HFFc6 (cell line): ENCODE measurements around the gene KRT1. TPM values are rescaled to one million over a fixed set of nuclear protein-coding genes. Genes with fewer than 3 reads are reported as not detected.

Experiments
- DNase-seq: peaks from one replicate; pipeline ENCODE4 v3.0.0-alpha.2; 2018
- H3K27ac Mint-ChIP-seq: 2 replicates; pipeline ENCODE4 v1.8.0; 2020; ENCODE audit warnings: mild to moderate bottlenecking, mixed read lengths
- H3K27me3 Mint-ChIP-seq: 2 replicates; pipeline ENCODE4 v1.8.0; 2021; ENCODE audit warnings: mild to moderate bottlenecking, moderate library complexity, mixed read lengths; ENCODE audit not compliant: insufficient read depth
- H3K36me3 Mint-ChIP-seq: 2 replicates; pipeline ENCODE4 v1.8.0; 2021; ENCODE audit warnings: low read depth, mixed read lengths
- H3K4me1 Mint-ChIP-seq: 2 replicates; pipeline ENCODE4 v1.8.0; 2020; ENCODE audit warnings: low read depth, mixed read lengths
- H3K4me3 Mint-ChIP-seq: 2 replicates; pipeline ENCODE4 v1.8.0; 2020; ENCODE audit warnings: mild to moderate bottlenecking, moderate library complexity, mixed read lengths
- H3K9me3 Mint-ChIP-seq: 2 replicates; pipeline ENCODE4 v1.8.0; 2020; ENCODE audit warnings: mild to moderate bottlenecking, mixed read lengths
- total RNA-seq, 6 experiments: library from RNA; stranded (reverse); fragmentation: NEBNext Ultra II Directional; extraction: Animal tissue kit (Norgen Biotek cat#: 25700); gene quantifications; 2 replicates in 1 of 6; 3 replicates in 5 of 6; pipeline ENCODE4 v1.2.3, GENCODE V29; 2021
- TF ChIP-seq, protein P1 (sequence below): fragments of 200-600 bp; sonication (generic); IDR thresholded peaks from 2 replicates; pipeline ENCODE4 v1.5.0; 2021; ENCODE audit warnings: antibody characterized with exemption, mild to moderate bottlenecking

KRT1 gene
- total RNA-seq, 6 experiments from 2014 or later, result not detected

DNA sequence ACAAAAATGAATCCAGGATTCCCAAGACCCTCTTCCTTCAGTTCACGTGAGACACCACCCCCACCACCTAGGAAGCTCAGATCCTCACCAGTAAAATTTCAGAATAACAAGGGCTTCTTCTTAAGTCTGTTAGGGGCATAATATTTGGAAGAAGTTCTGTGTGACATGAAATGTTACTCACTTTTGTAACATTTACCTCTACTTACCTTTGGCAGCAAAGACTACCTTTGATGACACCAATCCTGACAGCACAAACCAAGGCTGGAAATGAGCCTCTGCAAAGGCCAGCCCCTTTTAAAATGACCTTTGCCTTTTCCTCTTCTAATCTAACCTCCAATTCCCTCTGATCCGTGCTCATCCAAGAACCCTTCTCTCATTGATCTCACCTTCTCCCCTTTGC, 42.5 kb upstream of the KRT1 start:
- no peak overlapping the region for H3K27ac Mint-ChIP-seq
- H3K4me3 Mint-ChIP-seq, result no peak overlapping the region
- H3K36me3 Mint-ChIP-seq, result no peaks in the 10 kb centered on the region
- H3K27me3 Mint-ChIP-seq, result peaks cover 52% of the 10 kb centered on the region
- no peak for DNase-seq
- H3K4me1 Mint-ChIP-seq, result peaks cover 6% of the 10 kb centered on the region
- no peaks in the 10 kb centered on the region for H3K9me3 Mint-ChIP-seq
- TF ChIP-seq, protein P1, sequence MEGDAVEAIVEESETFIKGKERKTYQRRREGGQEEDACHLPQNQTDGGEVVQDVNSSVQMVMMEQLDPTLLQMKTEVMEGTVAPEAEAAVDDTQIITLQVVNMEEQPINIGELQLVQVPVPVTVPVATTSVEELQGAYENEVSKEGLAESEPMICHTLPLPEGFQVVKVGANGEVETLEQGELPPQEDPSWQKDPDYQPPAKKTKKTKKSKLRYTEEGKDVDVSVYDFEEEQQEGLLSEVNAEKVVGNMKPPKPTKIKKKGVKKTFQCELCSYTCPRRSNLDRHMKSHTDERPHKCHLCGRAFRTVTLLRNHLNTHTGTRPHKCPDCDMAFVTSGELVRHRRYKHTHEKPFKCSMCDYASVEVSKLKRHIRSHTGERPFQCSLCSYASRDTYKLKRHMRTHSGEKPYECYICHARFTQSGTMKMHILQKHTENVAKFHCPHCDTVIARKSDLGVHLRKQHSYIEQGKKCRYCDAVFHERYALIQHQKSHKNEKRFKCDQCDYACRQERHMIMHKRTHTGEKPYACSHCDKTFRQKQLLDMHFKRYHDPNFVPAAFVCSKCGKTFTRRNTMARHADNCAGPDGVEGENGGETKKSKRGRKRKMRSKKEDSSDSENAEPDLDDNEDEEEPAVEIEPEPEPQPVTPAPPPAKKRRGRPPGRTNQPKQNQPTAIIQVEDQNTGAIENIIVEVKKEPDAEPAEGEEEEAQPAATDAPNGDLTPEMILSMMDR, result no peak

DNA sequence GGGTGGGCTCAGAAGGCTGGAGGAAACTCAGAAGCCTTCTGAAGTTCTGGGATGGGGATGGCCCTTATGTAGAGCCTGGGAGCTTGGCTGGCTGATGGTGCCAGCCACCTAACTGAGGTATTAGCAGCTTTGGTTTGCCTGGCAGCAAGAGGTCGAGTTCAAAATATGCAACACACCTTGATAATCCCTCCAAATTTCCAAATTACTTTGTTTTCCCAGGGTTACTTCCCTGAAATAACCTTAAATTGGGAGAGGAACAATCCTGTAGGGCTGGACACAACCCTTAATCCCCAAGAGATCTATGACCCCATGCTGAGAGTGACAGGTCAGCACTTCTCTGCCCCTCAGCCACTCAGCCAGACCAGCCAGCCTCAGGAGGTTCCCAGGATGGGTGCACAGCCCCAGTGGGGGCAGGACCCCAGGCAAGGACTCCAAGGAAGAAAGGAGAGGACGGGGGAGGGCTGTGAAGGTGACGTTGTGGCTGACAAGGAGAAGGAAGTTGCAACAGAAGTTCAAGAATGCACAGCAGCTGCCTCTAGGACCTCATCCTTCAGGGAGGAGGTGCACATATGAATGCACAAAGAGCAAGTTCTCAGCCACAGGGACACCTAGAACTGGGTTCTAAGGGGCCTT, 41.7 kb upstream of the KRT1 start:
- no peak overlapping the region for H3K27ac Mint-ChIP-seq

DNA sequence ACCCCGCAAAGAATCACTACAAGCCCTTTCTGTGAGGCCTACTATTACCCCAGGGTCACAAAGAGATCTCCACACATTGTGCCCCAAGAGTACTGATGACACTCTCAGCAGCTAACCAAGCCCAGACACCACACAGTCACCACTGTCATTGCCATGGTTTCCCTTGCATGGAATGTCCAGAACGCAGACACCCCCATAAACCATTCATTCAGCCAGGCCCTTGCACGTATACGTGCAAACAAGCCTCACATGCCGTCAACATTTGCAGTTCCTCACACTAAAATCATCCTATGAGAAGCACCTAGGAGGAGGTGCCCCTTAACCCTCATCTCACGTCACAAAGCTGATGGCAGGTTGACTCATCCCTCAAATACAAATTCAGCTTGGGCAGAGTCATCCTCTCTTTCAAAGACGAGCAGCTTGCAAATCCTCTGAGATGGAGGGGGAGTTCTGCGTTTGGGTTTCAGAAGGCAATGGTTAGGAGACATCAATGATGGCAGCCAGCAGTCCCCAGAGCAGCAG, 40.2 kb upstream of the KRT1 start:
- TF ChIP-seq, protein P1, result no peak
- H3K4me1 Mint-ChIP-seq, result peaks cover 6% of the 10 kb centered on the region
- peak; percentile 1 for DNase-seq
- H3K27ac Mint-ChIP-seq, result no peak overlapping the region
- peaks cover 64% of the 10 kb centered on the region for H3K27me3 Mint-ChIP-seq
- no peaks in the 10 kb centered on the region for H3K9me3 Mint-ChIP-seq
- H3K36me3 Mint-ChIP-seq, result no peaks in the 10 kb centered on the region
- no peak overlapping the region for H3K4me3 Mint-ChIP-seq

More for the DNA sequence above, 41.7 kb upstream of the KRT1 start:
- no peak for DNase-seq
- H3K36me3 Mint-ChIP-seq, result no peaks in the 10 kb centered on the region
- H3K27me3 Mint-ChIP-seq, result peaks cover 57% of the 10 kb centered on the region
- H3K4me3 Mint-ChIP-seq, result no peak overlapping the region
- TF ChIP-seq, protein P1, result no peak
- peaks cover 6% of the 10 kb centered on the region for H3K4me1 Mint-ChIP-seq
- no peaks in the 10 kb centered on the region for H3K9me3 Mint-ChIP-seq

DNA sequence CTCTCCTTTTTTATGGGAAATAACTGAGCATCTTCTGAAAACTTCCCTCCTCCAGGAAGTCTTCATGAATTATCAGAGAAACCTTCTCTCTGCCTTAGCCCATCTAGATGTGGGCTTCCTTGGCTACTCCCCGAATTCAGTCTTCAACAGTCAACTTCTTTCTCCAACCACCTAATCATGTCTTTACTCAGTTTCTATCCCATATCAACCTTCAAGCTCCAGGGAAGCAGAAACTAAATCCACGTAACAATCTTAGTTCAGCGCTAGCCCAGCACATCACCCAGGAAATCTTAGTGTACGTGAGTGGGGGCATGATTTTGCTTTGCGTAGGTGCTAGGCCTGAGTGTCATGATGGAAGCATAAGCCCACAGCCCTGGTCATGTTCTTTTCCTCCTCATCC, 35.9 kb upstream of the KRT1 start:
- Mint-ChIP-seq H3K27ac (no peak overlapping the region), H3K4me3 (no peak overlapping the region), H3K9me3 (no peaks in the 10 kb centered on the region; the same call in 1 of the 2 replicates), H3K4me1 (peaks cover 6% of the 10 kb centered on the region), H3K27me3 (peaks cover 64% of the 10 kb centered on the region), H3K36me3 (no peaks in the 10 kb centered on the region)
- TF ChIP-seq, protein P1, result no peak
- DNase-seq, result no peak

- Mint-ChIP-seq H3K4me1 (peaks cover 3% of the 10 kb centered on the region), H3K27ac (no peak overlapping the region)
These were observed 35.2 kb upstream of the KRT1 start for GRCh38 chr12:52715416-52715815.

More at GRCh38 chr12:52715416-52715815, 35.2 kb upstream of the KRT1 start:
- Mint-ChIP-seq H3K4me3 (no peak overlapping the region), H3K27me3 (peaks cover 62% of the 10 kb centered on the region), H3K9me3 (no peaks in the 10 kb centered on the region; the same call in 1 of the 2 replicates), H3K36me3 (no peaks in the 10 kb centered on the region)
- DNase-seq, result no peak
- TF ChIP-seq, protein P1, result peak; percentile 49
